T-helper 9 cell (primary cell): Measurements from ENCODE around the gene NTRK3.

Experiments
- DNase-seq: peaks from one replicate; pipeline ENCODE4 v3.0.0-alpha.2; 2020

The NTRK3 gene

DNA sequence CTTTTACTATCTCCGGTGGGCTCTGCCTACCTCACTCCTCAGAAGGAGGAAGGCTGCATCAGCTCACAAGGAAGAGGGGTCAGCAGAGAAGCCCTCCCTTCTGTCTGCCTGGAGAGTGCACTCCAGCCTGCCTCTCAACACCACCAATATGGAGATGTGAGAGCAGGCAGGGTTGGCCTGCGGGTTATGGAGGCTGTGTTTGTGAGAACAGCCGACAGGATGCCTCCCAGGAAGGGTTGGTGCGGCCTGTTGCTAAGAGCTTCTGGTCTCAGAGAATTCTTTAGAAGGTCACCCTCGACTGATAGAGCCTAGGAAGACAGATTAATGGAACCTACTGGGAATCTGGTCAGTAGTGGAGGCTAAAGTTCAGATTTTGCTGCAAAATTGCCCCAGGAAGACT lies 326.1 kb downstream of the NTRK3 start:
- no peak for DNase-seq

DNA sequence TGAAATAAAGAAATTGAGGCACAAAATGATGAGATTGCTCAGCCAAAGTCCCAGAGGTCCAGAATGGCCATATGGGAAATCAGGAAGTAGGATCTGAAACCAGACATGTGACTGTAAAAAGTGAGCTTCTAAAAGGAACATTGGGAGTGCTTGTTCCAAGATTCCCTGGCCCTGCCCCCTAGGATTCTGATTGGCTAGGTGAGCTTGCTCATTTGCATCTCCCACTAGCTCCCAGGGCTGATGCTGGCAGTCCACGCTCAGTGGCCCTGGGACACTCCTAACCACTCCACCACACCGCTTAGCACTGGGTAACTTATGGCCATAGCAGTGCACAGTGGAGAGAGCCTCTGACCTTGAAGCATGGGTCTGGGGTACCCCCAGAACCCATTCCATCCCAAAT lies 326.7 kb downstream of the NTRK3 start:
- no peak for DNase-seq

DNA sequence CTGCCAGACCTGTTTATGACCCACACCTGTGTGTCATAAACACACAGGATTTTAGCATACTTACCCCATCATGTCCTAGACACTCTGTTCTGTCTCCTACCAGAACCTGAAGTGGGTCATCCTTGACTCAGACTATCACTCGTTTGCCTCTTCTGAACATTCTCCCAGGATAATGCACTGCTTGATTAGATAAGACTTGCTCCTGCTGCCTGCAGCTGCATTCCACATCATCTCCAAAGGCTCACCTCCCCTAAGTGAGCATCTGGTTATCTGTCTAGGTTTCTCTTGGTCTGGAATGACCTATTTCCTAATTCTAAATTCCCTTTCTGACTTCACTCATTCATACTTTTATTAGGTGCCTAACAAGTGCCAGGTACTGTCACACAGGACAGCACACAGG lies 332.1 kb downstream of the NTRK3 start:
- DNase-seq, result no peak

DNA sequence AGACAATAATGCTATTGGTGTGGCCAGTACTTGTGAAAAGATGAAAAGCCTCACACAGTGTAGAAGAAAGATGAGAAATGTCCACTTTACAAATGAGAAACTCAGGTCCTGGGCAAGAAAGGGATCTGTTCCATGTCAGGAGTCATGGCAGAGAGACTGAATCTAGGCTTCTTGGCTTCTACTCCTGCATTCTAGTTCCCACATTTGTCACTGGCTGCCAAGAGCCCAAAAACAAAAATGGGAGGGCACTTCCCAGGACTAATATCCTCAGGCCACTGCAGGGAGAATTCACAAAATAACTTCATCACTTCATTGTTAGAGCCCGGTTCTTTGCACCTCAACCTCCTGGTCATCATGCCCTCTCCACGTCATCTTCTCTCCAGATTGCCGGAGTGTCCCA lies 337.5 kb downstream of the NTRK3 start:
- DNase-seq, result no peak

DNA sequence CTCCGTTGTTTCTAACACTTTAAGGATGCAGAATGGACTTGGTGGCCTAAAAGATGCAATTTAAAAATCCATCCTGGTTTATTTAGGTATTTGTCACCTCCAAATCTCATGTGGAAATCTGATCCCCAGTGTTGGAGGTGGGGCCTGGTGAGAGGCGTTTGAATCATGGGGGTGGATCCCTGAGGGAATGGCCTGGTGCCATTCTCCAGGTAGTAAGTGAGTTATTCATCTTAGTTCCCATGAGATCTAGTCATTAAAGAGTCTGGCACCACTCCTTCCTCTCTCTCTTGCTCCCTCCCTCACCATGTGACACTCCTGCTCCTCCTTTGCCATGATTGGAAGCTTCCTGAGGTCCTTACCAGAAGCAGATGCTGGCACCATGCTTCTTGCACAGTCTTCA lies 339.1 kb downstream of the NTRK3 start:
- no peak for DNase-seq

DNA sequence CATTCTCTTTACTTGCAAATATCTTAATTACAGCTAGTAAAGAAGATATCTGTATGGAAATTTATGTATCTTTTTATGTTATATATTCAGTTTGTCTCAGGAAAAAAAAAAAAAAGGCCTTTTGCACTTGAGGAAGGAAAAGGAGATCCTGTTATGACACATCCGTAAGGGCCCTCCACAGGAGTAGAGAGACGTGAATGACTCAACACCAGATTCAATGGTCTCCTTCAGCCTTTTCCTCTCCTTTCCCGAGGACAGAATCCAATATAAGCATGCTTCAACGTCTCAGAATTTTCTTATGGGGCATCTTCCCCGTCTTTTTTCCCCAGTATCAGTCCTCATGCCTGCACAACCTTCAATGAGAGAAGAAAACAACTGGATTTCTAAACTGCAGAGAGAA lies 340.3 kb downstream of the NTRK3 start:
- DNase-seq, result no peak

DNA sequence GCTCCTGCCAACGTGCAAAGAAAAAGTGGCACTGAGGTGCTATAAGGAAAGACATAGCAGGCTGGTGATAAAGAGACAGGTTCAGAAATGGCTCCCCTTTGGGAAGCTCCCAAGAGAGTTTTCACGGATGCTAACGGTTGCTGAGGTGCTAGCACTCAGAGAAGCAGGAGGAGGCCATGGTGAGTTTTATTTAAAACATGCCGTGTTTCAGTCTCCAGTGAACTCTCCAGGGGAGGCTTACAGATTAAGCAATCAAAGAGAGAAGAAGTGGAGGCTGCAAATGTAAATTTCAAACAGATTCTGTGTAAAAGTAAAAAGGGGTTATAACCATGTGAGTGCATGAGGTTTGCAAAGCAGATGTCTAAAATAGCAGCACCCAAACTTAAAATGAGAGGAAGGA lies 346.2 kb downstream of the NTRK3 start:
- no peak for DNase-seq

DNA sequence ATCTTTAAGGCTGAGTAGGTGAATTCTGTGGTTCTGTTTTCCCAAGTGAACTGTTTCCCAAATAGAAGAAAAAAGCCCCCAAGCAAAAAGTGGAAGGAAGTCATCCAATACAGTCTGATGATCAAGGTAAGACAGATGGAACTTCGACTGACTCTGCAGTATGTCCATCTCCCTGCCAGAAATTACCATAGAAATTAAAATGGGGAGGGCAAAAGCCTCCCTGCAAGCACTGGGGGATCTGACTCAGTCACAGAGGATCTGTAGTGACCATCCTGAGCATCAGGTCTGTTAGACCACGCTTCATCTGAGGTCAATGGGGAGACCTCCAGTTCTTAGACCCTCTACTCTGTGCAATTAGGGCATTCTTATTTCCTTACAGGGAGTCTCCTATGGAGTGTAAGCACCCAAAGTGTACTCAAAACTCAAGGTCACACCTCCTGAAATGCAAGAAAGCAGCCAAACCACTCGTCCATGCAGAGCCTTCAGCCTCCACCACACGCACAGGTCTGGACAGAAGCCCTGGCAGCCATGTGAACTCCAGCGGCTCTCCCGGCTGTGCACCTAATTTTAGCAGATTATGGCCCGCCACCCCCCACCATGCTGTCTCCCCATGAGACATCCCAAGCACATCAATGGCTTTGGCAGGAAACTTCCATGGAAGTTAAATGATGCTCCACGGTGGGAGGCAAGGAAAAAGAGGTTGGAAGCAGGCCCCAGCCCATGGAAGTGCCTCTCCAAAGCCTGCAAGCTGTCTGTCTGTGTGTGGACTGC lies 348.7 kb downstream of the NTRK3 start:
- no peak for DNase-seq

DNA sequence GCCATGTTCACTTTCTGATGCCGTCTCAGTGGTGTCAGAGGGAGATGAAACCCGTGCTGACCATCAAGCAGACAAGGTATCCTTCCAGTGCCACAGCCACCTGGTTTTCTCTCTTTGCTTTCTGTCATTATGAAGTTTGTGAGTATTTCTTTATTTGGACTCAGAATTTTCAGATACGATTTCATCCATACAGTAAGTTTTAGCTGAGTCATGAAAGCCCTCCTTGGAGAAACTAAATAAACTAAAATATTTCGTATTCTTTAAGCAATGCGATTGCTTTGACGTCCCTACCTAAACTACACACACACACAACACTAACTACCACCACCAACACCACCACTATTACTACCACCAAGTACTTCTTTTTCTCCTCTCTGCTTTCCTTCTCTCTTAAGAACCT lies 350.1 kb downstream of the NTRK3 start:
- no peak for DNase-seq

DNA sequence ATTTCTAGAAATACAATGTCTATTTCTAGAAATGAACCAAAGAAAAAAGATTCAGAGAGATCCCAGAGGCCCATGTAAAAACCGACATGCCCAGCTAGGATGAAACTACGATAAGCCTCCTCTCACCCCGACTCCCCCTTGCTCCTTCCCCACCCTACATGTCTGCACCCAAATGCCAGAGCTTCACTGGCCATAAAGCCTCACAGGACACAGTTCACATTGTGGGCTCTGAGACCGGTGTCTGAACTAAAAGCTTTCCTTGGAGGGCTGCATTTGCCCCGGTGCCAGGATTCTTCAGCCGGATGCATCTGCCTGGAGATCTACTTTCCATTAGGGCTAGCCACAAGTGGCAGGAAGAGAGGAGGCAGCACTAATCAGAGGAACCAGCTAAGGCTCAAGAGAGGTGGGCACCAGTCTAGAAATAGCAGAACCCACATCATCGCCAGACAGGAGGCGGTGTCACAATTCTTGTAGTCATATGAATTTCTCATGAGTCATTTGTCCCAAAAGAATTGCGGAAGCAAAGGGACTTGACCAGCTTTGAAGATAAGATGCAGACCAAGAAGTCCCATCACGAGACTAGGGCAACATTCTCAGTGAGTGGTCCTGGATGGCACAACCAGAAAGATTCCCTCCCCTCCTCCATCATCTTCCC lies 353.6 kb downstream of the NTRK3 start:
- no peak for DNase-seq

DNA sequence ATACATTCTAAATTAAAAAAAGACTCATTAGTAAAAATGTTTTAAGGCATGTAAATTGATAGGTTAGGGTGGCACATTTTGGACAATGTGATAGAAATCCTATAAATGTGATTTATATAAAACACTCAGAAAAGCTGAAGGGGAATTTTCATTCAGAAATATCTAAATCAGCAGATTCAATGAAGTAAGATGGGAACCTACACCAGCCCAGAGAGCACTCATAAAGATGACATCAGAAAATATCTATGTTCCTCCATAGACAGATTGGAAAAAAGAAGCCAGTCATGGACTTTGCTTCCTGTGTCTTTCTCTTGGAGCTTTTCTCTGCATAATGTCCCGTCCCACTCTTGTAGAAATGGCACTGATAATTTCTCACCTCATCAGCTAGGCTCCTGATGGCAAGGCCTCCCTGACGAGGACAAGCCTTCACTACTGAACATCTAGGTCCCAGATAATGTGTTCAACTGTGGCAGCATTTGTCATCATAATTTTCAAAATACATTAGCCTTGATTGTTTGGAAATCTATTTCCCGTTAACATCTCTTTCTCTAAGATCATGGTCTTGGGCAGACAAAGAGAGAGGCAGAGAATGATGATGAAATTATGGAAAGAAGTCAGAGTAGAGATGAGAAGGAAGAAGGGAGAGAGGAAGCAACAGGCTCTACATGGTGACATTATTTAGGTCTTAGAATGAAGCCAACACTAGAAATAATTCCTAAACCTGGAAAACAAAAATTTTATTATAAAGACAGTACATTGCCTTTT lies 354.4 kb downstream of the NTRK3 start:
- no peak for DNase-seq

DNA sequence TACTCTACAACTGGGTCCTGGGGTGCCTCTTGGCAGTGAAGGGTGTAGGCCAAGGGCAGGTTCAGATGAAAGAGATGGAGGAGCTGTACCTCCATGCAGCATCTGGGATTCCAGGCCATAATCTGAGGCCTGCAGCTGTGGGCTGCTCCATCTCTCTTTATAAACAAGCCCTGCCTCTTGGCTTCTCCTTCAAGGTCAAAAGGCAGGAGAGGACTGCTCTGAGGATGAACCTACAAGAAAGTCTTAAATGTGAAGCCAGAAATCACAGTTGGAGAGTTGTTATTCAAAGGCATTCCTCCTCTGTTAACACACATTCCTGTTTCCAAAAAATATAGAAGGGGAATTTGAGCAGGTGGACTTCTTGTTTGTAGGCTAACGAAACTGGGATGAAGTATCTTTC lies 355.5 kb downstream of the NTRK3 start:
- DNase-seq, result no peak

DNA sequence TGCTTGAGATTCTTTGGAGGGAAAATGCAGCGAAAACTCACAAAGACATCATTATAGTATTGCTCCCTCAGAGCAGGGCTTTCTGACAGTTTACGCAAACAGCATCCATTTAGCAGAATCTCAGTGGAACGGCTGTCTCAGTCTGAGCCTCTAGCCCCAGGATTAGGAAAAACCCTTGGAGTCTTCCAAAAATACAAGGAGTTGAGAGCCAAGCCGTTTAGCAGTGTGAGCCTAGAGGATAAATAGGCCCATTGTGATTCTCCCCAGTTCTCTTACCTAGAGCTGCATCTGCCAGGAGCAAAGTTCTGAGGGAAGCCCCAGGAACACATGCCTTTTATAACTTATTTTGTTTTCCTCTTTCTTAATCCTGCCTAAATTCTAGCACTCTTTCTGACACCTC lies 359.6 kb downstream of the NTRK3 start:
- DNase-seq, result no peak

DNA sequence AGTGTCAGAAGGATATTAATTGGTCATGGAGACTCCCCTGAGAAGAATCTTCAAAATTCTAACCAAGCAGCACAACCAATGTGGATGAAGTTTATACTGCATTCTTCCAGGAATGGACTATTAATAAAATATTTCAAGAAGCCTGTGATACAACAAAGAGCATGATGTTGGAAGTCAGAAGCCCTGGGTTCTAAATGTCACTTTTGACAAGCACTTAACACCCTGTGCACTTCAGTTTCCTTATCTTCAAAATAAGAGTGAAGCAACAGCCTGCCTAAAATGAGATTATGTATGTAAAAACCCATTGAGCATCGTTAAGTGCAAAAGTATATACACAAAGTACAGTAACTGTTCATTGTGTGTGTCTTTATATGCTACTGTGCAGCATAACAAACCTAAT lies 369.4 kb downstream of the NTRK3 start:
- DNase-seq, result no peak

DNA sequence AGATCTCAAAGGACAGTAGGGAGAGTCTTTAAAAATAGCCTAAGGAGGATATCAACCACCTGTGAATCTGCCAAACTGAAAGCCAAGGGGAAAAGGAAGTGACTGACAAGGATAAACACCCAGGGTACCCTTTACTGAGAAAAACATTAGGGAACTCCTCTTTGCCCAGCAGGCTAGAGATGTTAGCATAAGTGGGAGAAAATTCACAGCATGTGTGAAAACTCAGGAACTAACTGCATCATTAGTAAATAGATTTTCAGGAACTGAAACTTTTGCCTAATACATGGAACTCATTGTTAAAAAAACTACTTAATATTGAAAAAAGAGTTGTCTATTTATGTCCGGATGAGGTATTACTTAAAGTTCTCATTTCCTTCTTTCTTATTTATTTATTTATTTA lies 375.5 kb downstream of the NTRK3 start:
- DNase-seq, result no peak

DNA sequence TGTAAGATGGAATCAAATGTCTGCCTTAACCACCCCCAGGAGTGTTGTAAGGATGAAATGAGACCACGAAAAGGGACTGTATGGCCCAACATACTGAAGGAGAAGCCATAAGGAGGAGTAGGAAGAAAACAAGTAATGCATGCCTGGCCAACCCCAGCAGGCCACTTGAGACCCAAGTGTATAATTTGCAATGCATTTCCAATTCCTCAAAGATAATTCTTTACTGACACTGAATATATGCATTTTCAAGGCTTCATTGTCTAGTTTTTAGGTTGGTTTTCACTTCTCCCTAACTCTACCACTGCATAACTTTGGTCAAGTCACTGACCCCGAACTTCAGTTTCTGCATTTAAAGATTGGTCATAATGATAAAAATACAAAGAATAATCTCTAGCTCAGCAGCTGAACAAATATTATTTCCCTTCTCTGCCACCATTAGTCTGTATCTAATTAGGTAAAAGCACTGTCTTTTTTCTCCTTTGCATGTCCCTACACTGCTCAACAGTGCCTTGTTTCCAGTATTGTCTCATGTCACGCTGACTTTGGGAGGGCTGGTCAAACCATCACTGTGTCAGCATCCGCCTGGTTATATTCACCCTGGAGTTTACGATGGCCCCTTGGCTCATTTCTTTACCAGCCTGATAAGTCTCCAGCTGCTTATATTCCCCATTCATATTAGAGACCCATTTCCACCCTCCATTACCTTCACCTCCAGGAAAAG lies 378.6 kb downstream of the NTRK3 start:
- no peak for DNase-seq

DNA sequence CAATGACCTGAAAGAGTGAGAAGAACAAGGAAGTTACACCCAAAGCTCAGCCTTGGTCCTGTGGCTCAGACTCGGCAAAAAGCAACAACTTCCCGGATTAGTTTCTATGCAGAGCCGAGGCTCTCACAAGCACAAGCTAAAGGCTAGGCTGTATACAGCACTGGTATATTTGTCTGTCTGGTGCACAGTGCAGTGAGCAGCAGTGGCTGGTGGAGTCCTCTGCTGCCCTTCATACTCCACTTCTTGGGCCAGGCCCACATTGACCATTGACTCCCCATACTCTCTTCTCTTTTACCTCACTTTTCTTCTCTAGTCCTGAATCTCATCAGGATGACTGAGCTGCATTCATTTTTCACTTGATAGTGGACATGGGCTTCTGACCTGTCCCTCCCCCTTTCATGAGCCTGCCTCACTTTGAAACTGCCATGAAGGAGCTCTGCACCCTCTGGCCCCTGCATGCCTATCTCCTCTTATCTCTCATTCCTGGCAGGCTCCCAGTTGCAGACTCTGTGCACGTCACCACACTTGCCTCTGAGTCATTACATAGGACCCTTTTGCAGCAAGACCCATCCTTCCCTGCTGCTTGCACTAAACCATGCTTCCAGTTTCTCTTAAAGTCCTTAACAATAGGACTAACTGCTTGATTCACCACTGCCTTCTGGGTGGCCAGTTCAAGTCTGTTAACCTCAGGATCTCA lies 379.3 kb downstream of the NTRK3 start:
- no peak for DNase-seq

DNA sequence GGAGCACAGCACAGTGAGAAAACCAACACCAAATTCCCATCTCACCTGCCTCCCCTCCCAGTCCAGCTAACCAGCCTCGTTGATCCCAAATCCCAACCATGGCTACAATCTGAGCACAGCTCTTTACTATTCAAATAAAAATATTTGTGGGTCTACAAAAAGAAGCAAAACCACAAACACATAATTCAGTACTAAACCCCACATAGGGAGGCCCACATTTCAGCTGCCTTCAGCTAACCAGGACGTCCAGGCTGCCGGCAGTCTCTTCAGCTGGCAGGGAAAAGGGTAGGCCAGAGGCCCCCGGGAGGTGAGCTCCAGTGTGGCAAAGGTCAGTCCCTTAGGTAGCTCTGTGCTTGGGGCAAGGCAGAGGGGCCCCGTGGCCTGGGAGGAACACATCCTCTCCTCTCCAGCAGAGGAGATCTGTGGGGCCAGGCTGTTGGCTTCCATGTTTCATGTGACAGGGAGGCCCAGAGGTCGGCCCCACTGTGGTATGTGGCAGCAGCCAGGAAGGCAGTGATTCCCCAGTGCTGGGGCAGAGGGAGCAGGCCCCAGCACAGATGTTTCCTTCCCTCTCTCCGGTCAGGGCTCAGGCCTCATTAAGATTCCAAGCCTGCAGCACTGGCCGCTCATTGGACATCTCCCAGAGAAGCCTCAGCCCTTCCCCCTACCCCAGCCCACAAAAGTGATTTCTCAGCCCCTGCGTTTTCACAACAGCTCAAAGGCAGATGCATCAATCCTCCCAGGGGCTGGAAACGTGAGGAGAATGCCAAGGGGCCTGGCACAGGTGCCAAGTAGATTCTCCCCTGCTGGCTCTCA lies 381.4 kb downstream of the NTRK3 start:
- DNase-seq, result no peak

DNA sequence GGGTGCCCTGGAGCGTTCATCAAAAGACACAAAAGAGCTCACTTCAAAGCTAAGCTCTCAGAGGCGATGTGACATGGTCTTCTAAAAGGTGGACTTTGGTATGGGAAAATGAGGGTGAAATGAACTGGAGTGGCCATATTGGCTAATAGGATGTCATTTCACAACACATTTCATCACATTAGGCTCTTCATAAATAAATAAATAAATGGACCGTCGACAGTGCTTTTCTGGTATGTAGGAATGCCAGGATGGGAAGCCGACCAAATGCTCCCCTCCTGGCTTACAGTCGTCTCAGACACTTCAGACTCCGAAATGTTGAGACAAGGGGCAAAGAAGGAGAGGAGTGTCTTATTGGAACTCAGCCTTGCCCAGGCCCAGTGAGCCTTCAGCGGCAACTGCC lies 383.0 kb downstream of the NTRK3 start:
- no peak for DNase-seq

DNA sequence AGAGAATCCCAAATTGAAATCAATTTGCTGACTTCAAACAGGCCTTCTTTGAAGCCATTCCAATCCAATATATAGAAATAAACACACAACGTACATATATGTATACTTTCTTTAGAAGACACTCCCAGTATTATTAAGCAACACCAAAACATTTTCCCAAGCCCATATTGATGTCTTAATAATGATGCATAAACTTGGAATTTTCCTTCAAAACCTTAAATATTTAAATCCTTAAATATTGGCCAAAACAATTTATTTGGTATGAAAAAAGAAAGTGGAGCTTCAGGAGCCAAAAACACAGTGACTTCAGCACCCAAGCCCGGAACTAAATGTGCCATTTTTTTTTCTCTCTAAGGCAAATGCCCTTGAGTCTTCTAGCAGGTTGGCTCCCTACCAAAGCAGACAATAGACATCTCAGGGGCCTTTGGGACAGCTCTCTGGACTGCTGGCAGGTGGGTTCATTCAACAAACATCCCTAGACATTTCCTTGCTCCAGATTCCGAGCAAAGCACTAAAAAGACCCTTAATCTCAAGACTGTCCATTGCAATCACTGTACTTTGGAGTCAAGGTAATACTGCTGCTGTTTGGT lies 384.7 kb downstream of the NTRK3 start:
- no peak for DNase-seq

DNA sequence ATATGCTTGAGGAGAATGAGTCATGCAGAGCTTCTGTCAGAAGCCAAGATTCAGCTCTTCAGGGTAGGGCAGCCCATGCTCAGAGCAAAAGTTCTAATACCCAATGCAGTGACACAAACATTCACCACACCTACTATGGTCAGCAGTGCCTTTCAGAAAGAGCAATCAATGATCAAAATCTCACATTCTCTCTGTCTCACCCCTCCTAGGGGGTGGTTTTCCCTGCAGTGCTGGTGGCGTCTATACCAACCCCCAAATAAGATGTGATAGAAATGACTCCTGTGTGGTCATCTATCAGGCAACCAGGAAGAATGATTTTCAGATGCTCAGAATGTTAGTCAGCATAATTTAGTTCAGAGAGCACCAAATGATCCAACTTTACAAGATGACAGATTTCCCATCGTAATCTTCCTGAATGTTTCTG lies 385.3 kb downstream of the NTRK3 start:
- DNase-seq, result no peak
